GM18873 (cell line): Measurements from ENCODE around the gene MYF6.

Source experiments
- ATAC-seq: cut with Tn5 transposase; IDR thresholded peaks from one replicate; pipeline ENCODE4 v1.9.1; 2021; ENCODE audit warnings: mild to moderate bottlenecking, moderate library complexity, moderate number of reproducible peaks; ENCODE audit not compliant: unreplicated experiment, low FRiP score

Gene MYF6

DNA sequence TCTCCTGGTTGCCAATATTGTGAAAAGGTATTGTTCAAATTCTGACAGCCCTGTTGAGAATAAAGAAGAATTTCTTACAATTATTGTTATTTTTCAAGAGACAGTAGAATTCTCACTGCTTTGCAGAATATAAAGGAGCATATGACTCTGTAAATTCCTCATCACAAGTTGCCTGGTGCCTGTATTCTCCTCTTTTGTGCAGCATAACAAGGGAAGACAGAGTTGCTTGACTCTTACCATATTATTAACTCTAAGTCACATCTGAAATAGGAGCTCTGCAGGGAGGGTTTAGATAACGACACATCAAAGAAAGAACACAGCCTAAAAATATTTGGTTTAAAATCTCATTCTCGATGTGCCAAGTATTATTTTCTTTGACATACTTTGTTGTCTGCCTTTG lies 40.4 kb downstream of the MYF6 start:
- no peak for ATAC-seq

DNA sequence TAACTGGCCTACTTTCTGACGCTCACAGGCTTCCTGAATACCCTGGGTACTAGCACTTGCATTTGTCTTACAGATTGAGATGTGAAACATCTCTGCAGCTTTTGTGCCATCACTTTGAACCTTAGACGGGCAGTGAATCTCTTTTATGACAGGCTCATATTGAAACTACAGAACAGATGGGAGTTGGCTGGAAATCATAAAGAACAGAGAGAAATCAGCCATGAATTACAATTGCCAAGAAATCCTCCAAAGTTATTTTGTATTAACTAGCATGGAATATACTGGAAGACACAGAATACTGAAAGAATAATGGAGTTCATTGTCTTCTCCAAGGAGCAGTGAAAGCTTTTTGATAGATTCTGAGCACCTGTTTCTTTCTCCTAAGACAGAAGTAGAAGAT lies 42.0 kb downstream of the MYF6 start:
- no peak for ATAC-seq

DNA sequence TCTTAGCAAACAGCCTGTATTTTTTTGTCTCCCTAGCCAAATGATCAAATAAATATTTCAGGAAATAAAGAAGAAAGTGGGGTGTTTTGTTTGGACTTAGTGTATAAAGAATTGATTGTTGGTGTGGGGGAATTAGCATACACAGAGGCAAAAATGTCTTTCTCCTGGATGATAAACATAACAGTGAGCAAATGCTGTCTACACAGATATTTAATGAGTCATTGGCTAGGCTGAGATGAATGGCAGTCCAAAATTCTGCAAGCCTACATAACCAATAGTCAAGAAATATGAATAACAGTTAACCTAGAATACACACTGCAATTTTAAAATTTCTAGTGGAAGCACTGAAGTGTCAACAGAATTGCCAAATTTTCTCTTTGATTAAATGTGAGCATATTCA lies 45.0 kb downstream of the MYF6 start:
- ATAC-seq, result no peak

DNA sequence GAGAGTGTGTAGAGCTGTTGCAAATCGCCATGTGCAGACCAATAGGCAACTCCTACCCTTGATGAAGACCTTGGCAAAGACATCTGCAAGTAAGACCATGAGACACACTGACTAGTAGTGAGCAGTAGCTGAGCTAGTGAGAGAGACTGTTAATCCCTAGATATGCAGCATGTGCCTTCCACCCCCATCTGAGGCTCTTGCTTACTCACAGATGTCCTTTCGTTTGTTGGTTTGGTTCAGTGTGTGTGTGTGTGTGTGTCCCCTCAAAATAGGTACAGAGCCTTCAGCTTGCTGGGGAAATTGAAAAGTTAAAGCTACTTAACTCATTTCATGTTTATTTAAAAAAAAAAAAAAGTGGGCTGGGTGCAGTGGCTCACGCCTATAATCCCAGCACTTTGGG lies 46.8 kb downstream of the MYF6 start:
- no peak for ATAC-seq

DNA sequence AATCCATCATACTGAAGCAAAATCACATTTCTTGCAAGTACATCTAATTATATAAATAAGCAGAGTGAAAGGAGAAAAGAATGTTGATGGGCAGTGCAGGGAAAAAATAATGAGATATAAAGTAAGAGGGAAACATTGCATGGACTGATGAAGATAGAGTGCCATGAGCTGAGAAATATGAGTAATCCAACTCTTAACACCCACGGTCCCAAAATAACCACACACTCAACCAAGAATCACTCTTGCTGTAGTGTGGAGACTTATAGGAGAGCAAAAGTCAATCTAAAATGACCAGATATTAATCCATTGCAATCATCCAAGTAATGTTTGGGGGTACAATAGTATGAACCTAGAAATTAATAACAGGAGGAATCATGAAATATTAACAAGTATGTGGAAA lies 49.4 kb downstream of the MYF6 start:
- no peak for ATAC-seq
